GM20000 (cell line): ENCODE data around the gene COL6A3.

ENCODE experiments used
- DNase-seq: peaks from one replicate; pipeline ENCODE4 v3.0.0; 2012; ENCODE audit warnings: low spot score
- TF ChIP-seq, protein P1 (sequence below): IDR thresholded peaks from 2 replicates; pipeline ENCODE4 v1.5.1; 2012; ENCODE audit warnings: mild to moderate bottlenecking, control low read depth; ENCODE audit errors: extremely low read depth, missing control alignments

COL6A3 gene

GRCh38 chr2:237315170-237315828, 98.7 kb downstream of the COL6A3 start:
- TF ChIP-seq, protein P1, sequence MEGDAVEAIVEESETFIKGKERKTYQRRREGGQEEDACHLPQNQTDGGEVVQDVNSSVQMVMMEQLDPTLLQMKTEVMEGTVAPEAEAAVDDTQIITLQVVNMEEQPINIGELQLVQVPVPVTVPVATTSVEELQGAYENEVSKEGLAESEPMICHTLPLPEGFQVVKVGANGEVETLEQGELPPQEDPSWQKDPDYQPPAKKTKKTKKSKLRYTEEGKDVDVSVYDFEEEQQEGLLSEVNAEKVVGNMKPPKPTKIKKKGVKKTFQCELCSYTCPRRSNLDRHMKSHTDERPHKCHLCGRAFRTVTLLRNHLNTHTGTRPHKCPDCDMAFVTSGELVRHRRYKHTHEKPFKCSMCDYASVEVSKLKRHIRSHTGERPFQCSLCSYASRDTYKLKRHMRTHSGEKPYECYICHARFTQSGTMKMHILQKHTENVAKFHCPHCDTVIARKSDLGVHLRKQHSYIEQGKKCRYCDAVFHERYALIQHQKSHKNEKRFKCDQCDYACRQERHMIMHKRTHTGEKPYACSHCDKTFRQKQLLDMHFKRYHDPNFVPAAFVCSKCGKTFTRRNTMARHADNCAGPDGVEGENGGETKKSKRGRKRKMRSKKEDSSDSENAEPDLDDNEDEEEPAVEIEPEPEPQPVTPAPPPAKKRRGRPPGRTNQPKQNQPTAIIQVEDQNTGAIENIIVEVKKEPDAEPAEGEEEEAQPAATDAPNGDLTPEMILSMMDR: no peak
- DNase-seq: no peak

- no peak for DNase-seq
- TF ChIP-seq, protein P1: no peak
Measured at GRCh38 chr2:237314681-237315080, 99.3 kb downstream of the COL6A3 start.

GRCh38 chr2:237314198-237314597, 99.8 kb downstream of the COL6A3 start:
- TF ChIP-seq, protein P1: no peak
- no peak for DNase-seq

DNA sequence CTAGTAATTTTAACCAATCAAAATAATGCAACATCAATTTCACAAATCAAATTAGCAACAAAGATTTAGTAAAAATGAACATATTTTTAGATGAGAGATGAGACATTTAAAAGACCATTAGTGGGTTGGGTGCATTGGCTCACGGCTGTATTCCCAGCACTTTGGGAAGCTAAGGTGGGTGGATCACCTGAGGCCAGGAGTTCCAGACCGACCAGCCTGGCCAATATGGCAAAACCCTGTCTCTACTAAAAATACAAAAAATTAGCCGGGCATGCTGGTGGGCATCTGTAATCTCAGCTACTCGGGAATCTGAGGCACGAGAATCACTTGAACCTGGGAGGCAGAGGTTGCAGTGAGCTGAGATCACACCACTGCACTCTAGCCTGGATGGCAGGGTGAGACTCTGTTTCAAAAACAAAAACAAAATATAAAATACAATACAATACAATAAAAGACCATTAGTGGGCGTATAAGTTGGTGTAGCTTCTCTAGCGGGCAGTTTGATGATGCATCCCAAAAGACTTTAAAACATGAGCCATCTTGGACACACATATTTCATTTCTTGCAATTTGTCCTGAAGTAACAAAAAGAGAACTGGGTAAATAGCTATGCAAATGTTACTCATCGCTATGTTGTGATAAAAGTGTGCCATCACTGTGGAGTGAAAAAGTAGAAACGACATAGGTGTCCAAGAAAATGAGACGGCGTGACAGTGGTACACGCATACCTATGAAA, 101.8 kb downstream of the COL6A3 start:
- TF ChIP-seq, protein P1: no peak
- DNase-seq: no peak

DNA sequence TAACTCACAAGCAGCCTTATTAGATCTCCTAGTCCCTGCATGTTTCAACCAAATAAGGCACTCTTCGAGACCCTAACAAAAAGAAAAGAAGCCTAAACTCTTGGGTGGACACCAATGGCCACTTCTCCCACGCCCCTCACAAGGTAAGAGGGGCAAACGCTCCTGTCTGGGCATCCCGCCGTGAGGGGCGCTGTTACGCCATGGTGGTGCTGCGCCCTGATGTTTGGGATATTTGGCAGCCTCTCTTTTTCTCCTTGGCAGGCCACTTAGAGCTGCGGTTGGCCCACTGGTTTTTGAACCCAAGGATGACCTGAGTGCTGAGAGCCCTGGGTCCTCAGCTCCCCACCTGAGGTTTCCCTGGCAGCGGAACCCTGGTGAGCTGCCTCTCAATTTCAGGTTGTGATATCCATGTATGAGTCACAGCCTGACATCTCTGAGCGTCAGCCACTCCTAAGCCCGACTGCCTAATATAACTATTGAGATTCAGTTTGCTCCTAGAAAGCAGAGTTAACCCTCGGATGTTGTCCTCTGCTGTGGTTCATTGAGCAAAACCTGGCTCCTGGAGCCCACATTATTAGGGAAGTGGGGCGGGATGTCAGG, 103.3 kb downstream of the COL6A3 start:
- TF ChIP-seq, protein P1: no peak

GRCh38 chr2:237309416-237309815, 104.5 kb downstream of the COL6A3 start:
- no peak for DNase-seq
- TF ChIP-seq, protein P1: no peak

More for the DNA sequence above, 103.3 kb downstream of the COL6A3 start:
- DNase-seq: no peak

GRCh38 chr2:237309011-237309410, 105.0 kb downstream of the COL6A3 start:
- TF ChIP-seq, protein P1: no peak
- no peak for DNase-seq
